ENCODE results near the gene RAB27A.

DNA sequence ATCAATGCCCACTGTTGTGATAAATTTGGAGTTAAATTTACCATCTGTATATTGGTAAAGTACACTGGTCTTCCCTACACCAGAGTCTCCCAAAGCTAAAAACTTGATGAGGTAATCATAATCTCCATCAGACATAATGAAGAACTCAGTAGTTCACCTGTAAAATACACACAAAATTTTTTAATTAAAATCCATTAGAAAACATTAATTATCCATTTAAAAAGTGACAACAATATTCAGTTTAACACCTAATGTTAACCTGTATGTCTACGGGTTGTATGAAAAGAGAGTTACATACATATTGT, 54.9 kb downstream of the RAB27A start:
- TF ChIP-seq, protein P1, sequence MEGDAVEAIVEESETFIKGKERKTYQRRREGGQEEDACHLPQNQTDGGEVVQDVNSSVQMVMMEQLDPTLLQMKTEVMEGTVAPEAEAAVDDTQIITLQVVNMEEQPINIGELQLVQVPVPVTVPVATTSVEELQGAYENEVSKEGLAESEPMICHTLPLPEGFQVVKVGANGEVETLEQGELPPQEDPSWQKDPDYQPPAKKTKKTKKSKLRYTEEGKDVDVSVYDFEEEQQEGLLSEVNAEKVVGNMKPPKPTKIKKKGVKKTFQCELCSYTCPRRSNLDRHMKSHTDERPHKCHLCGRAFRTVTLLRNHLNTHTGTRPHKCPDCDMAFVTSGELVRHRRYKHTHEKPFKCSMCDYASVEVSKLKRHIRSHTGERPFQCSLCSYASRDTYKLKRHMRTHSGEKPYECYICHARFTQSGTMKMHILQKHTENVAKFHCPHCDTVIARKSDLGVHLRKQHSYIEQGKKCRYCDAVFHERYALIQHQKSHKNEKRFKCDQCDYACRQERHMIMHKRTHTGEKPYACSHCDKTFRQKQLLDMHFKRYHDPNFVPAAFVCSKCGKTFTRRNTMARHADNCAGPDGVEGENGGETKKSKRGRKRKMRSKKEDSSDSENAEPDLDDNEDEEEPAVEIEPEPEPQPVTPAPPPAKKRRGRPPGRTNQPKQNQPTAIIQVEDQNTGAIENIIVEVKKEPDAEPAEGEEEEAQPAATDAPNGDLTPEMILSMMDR (IDR thresholded peaks at IDR 0.05 in 2 of 3, conservative IDR thresholded peaks at IDR 0.05 in 1 of 3; ENCODE audit: insufficient read depth in 2 of 3, low read depth in 1 of 3, low read length in 3 of 3): no peak
- TF ChIP-seq SETDB1 (IDR thresholded peaks at IDR 0.05; ENCODE audit: low read length) (no peak), CBX2 (IDR thresholded peaks at IDR 0.05; ENCODE audit: insufficient read depth, low read length, poor library complexity, severe bottlenecking) (no peak), CBFB (CRISPR knock-in tag; IDR thresholded peaks at IDR 0.05) (no peak), POLR2A (conservative IDR thresholded peaks at IDR 0.05) (no peak), TCF7 (IDR thresholded peaks at IDR 0.05; ENCODE audit: borderline replicate concordance) (no peak), DMBX1 (CRISPR knock-in tag; IDR thresholded peaks at IDR 0.05; ENCODE audit: borderline replicate concordance) (no peak), MYC (IDR thresholded peaks at IDR 0.05; ENCODE audit: low read depth, low read length) (no peak), MYC (CRISPR knock-in tag; IDR thresholded peaks at IDR 0.05; ENCODE audit: borderline replicate concordance, low read depth) (no peak)
- TF ChIP-seq, protein P2, sequence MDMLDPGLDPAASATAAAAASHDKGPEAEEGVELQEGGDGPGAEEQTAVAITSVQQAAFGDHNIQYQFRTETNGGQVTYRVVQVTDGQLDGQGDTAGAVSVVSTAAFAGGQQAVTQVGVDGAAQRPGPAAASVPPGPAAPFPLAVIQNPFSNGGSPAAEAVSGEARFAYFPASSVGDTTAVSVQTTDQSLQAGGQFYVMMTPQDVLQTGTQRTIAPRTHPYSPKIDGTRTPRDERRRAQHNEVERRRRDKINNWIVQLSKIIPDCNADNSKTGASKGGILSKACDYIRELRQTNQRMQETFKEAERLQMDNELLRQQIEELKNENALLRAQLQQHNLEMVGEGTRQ (CRISPR knock-in tag; IDR thresholded peaks at IDR 0.05): no peak
- TF ChIP-seq, protein P3, sequence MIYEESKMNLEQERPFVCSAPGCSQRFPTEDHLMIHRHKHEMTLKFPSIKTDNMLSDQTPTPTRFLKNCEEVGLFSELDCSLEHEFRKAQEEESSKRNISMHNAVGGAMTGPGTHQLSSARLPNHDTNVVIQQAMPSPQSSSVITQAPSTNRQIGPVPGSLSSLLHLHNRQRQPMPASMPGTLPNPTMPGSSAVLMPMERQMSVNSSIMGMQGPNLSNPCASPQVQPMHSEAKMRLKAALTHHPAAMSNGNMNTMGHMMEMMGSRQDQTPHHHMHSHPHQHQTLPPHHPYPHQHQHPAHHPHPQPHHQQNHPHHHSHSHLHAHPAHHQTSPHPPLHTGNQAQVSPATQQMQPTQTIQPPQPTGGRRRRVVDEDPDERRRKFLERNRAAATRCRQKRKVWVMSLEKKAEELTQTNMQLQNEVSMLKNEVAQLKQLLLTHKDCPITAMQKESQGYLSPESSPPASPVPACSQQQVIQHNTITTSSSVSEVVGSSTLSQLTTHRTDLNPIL (CRISPR knock-in tag; IDR thresholded peaks at IDR 0.05): no peak
- TF ChIP-seq, protein P4, sequence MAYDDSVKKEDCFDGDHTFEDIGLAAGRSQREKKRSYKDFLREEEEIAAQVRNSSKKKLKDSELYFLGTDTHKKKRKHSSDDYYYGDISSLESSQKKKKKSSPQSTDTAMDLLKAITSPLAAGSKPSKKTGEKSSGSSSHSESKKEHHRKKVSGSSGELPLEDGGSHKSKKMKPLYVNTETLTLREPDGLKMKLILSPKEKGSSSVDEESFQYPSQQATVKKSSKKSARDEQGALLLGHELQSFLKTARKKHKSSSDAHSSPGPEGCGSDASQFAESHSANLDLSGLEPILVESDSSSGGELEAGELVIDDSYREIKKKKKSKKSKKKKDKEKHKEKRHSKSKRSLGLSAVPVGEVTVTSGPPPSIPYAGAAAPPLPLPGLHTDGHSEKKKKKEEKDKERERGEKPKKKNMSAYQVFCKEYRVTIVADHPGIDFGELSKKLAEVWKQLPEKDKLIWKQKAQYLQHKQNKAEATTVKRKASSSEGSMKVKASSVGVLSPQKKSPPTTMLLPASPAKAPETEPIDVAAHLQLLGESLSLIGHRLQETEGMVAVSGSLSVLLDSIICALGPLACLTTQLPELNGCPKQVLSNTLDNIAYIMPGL (CRISPR knock-in tag; IDR thresholded peaks at IDR 0.05): no peak
